Upper lobe of right lung (tissue), 1 donor: ENCODE measurements around the gene SPIRE1. TPM values are rescaled to one million over a fixed set of nuclear protein-coding genes. Genes with fewer than 3 reads are reported as not detected.

Experiments
- ATAC-seq: fragments of 200-7000 bp; cut with Tn5 transposase; one replicate; pipeline ENCODE4 v1.9.1; 2020; ENCODE audit warnings: mild to moderate bottlenecking, moderate library complexity
- DNase-seq: peaks from one replicate; pipeline ENCODE4 v3.0.0-alpha.2; 2020
- H3K27ac ChIP-seq: fragments of 200-600 bp; one replicate; pipeline ENCODE4 v1.8.0; 2022
- H3K27me3 ChIP-seq: fragments of 200-600 bp; one replicate; pipeline ENCODE4 v1.8.0; 2022; ENCODE audit warnings: mild to moderate bottlenecking
- H3K36me3 ChIP-seq: fragments of 200-600 bp; one replicate; pipeline ENCODE4 v1.8.0; 2022
- H3K4me1 ChIP-seq: fragments of 200-600 bp; one replicate; pipeline ENCODE4 v1.8.0; 2022
- H3K4me3 ChIP-seq: fragments of 200-600 bp; one replicate; pipeline ENCODE4 v1.8.0; 2022; ENCODE audit warnings: mild to moderate bottlenecking
- H3K9me3 ChIP-seq: fragments of 200-600 bp; one replicate; pipeline ENCODE4 v1.8.0; 2022
- CTCF ChIP-seq: fragments of 200-600 bp; IDR thresholded peaks from one replicate; pipeline ENCODE4 v1.8.0; 2022; ENCODE audit warnings: antibody characterized with exemption
- intact Hi-C: fragments of 100-400 bp; cut with DNase I; formaldehyde crosslinking; loops from one replicate; pipeline ENCODE4 v1.11.0; 2022
- total RNA-seq: library from RNA; stranded (reverse); fragmentation: NEBNext Ultra II Directional; extraction: Animal tissue kit (Norgen Biotek cat#: 25700); gene quantifications from one replicate; pipeline ENCODE4 v1.2.1, GENCODE V29; 2021
- donor health status: DM: no; HTN: yes; CAD: no; lungs with severe emphysema.

SPIRE1 gene
- total RNA-seq, 1 donor from 2014 or later: 48.2 TPM

GRCh38 chr18:12443551-12443950 is 214.4 kb downstream of the SPIRE1 start:
- Histone ChIP-seq H3K4me1 (no peaks in the 10 kb centered on the region), H3K27ac (no peak overlapping the region), H3K4me3 (no peak overlapping the region), H3K27me3 (no peaks in the 10 kb centered on the region), H3K36me3 (no peaks in the 10 kb centered on the region), H3K9me3 (no peaks in the 10 kb centered on the region)
- TF ChIP-seq CTCF: no peak
- ATAC-seq (no peak), DNase-seq (no peak)
- intact Hi-C loops: no loop called here

GRCh38 chr18:12442946-12443345 is 215.0 kb downstream of the SPIRE1 start:
- intact Hi-C loops: no loop called here
- no peaks in the 10 kb centered on the region for H3K36me3 ChIP-seq
- ATAC-seq: no peak

GRCh38 chr18:12441475-12442034 is 216.4 kb downstream of the SPIRE1 start:
- intact Hi-C loops: no loop called here
- no peaks in the 10 kb centered on the region for H3K36me3 ChIP-seq
- no peak overlapping the region for H3K4me3 ChIP-seq
- H3K9me3 ChIP-seq: no peaks in the 10 kb centered on the region
- no peaks in the 10 kb centered on the region for H3K27me3 ChIP-seq
- H3K27ac ChIP-seq: no peak overlapping the region
- DNase-seq (no peak), ATAC-seq (no peak)
- TF ChIP-seq CTCF: no peak
- H3K4me1 ChIP-seq: no peaks in the 10 kb centered on the region

More at GRCh38 chr18:12442946-12443345, 215.0 kb downstream of the SPIRE1 start:
- Histone ChIP-seq H3K27ac (no peak overlapping the region), H3K4me1 (no peaks in the 10 kb centered on the region), H3K27me3 (no peaks in the 10 kb centered on the region), H3K9me3 (no peaks in the 10 kb centered on the region), H3K4me3 (no peak overlapping the region)
- TF ChIP-seq CTCF: no peak
- DNase-seq: no peak

- Histone ChIP-seq H3K27ac (no peak overlapping the region), H3K27me3 (no peaks in the 10 kb centered on the region), H3K9me3 (no peaks in the 10 kb centered on the region), H3K4me1 (no peaks in the 10 kb centered on the region), H3K36me3 (no peaks in the 10 kb centered on the region), H3K4me3 (no peak overlapping the region)
- DNase-seq (no peak), ATAC-seq (no peak)
- intact Hi-C loops: no loop called here
- TF ChIP-seq CTCF: no peak
Measured at GRCh38 chr18:12438257-12438656, 219.7 kb downstream of the SPIRE1 start.

- H3K9me3 ChIP-seq: no peaks in the 10 kb centered on the region
- no peaks in the 10 kb centered on the region for H3K36me3 ChIP-seq
- no peaks in the 10 kb centered on the region for H3K27me3 ChIP-seq
- H3K4me1 ChIP-seq: no peaks in the 10 kb centered on the region
- no peak overlapping the region for H3K4me3 ChIP-seq
- intact Hi-C loops: no loop called here
- ATAC-seq (no peak), DNase-seq (no peak)
- H3K27ac ChIP-seq: no peak overlapping the region
- no peak for TF ChIP-seq CTCF
Measured at GRCh38 chr18:12435867-12436266, 222.0 kb downstream of the SPIRE1 start.

GRCh38 chr18:12434541-12434929 is 223.4 kb downstream of the SPIRE1 start:
- Histone ChIP-seq H3K4me1 (no peaks in the 10 kb centered on the region), H3K27ac (no peak overlapping the region), H3K4me3 (no peak overlapping the region), H3K9me3 (no peaks in the 10 kb centered on the region), H3K36me3 (no peaks in the 10 kb centered on the region), H3K27me3 (no peaks in the 10 kb centered on the region)
- ATAC-seq (no peak), DNase-seq (no peak)
- no peak for TF ChIP-seq CTCF
- intact Hi-C loops: no loop called here
